Inflammatory macrophage (primary cell): ENCODE results near the gene OVOL3.
"Not testable (repeated sequence)": the region's sequence is repeated elsewhere in the genome, so short reads cannot be mapped to it uniquely, and the experiment has no call there.

ENCODE experiments used
- DNase-seq, 2 donors: peaks; one replicate each; pipeline ENCODE4 v3.0.0-alpha.2; 2020 to 2022

OVOL3 gene

GRCh38 chr19:36101550-36102327, 9.2 kb upstream of the OVOL3 start:
- DNase-seq = no peak

GRCh38 chr19:36103040-36103626, 7.8 kb upstream of the OVOL3 start:
- DNase-seq = no peak

GRCh38 chr19:36103842-36104552, 6.9 kb upstream of the OVOL3 start:
- DNase-seq = no peak

GRCh38 chr19:36106441-36106840, 4.5 kb upstream of the OVOL3 start:
- DNase-seq = no peak

- DNase-seq = no peak
Observed at GRCh38 chr19:36106991-36107390, 4.0 kb upstream of the OVOL3 start.

- DNase-seq = no peak
Observed at GRCh38 chr19:36108684-36109083, 2.3 kb upstream of the OVOL3 start.

GRCh38 chr19:36111200-36111539, 227 bp downstream of the OVOL3 start:
- DNase-seq = no peak

GRCh38 chr19:36112678-36113077, 1.7 kb downstream of the OVOL3 start:
- no peak for DNase-seq

GRCh38 chr19:36113425-36113824, 2.5 kb downstream of the OVOL3 start:
- DNase-seq = no peak

GRCh38 chr19:36113894-36114720, 3.2 kb downstream of the OVOL3 start:
- peak in 1 of 2 donors; percentile 5 for DNase-seq

- DNase-seq = peak; percentile 100
Observed at GRCh38 chr19:36114721-36115452, 3.9 kb downstream of the OVOL3 start, which contains the start of gene POLR2I. Gene POLR2I, minus strand, starts transcription at chr19:36114875. Its CDS starts 19 bp downstream, at chr19:36114856.

- DNase-seq = peak in 1 of 2 donors; percentile 3
Observed at GRCh38 chr19:36115453-36116343, 4.8 kb downstream of the OVOL3 start, which contains the start of gene TBCB. Gene TBCB, plus strand, starts transcription at chr19:36115468. Its CDS starts 93 bp downstream, at chr19:36115561.

GRCh38 chr19:36116344-36116637, 5.3 kb downstream of the OVOL3 start:
- DNase-seq = no peak

GRCh38 chr19:36120092-36120983, 9.4 kb downstream of the OVOL3 start:
- DNase-seq = no peak

- DNase-seq = no peak
Observed at GRCh38 chr19:36120984-36121358, 10.0 kb downstream of the OVOL3 start.

GRCh38 chr19:36121486-36122124, 10.7 kb downstream of the OVOL3 start:
- no peak for DNase-seq

GRCh38 chr19:36125557-36125956, 14.6 kb downstream of the OVOL3 start:
- DNase-seq = no peak

- DNase-seq = peak; percentile 64 to 65
Observed at GRCh38 chr19:36128392-36128736, 17.4 kb downstream of the OVOL3 start.

- DNase-seq = peak; percentile 75 to 92
Observed at GRCh38 chr19:36131221-36131620, 20.3 kb downstream of the OVOL3 start.

- DNase-seq = not testable (repeated sequence)
Observed at GRCh38 chr19:36134867-36135266, 23.9 kb downstream of the OVOL3 start.
